ENCODE results near the gene PAN3.

Gene PAN3

GRCh38 chr13:28220166-28220565, 81.8 kb downstream of the PAN3 start:
- DNase-seq = no peak

GRCh38 chr13:28229522-28230411, 91.4 kb downstream of the PAN3 start:
- no peak for DNase-seq

GRCh38 chr13:28231642-28232041, 93.3 kb downstream of the PAN3 start:
- no peak for DNase-seq

GRCh38 chr13:28237944-28238343, 99.6 kb downstream of the PAN3 start:
- no peak for DNase-seq

GRCh38 chr13:28239374-28239773, 101.0 kb downstream of the PAN3 start:
- DNase-seq = no peak

GRCh38 chr13:28245465-28245864, 107.1 kb downstream of the PAN3 start:
- DNase-seq = no peak

GRCh38 chr13:28246891-28247290, 108.5 kb downstream of the PAN3 start:
- DNase-seq = no peak

- DNase-seq = no peak
Measured at GRCh38 chr13:28248080-28248479, 109.7 kb downstream of the PAN3 start.

GRCh38 chr13:28250542-28250941, 112.2 kb downstream of the PAN3 start:
- no peak for DNase-seq

- DNase-seq = no peak
Measured at GRCh38 chr13:28251466-28251865, 113.1 kb downstream of the PAN3 start.

GRCh38 chr13:28252547-28252946, 114.2 kb downstream of the PAN3 start:
- no peak for DNase-seq

GRCh38 chr13:28257305-28257704, 119.0 kb downstream of the PAN3 start:
- DNase-seq = no peak

- DNase-seq = no peak
Measured at GRCh38 chr13:28258417-28258816, 120.1 kb downstream of the PAN3 start.

GRCh38 chr13:28267497-28267896, 129.2 kb downstream of the PAN3 start:
- no peak for DNase-seq

GRCh38 chr13:28268800-28269223, 130.5 kb downstream of the PAN3 start:
- DNase-seq = no peak

GRCh38 chr13:28271056-28271840, 132.9 kb downstream of the PAN3 start:
- DNase-seq = no peak

- peak; percentile 0 for DNase-seq
Measured at GRCh38 chr13:28273919-28274318, 135.6 kb downstream of the PAN3 start.

- no peak for DNase-seq
Measured at GRCh38 chr13:28282451-28282850, 144.1 kb downstream of the PAN3 start.

- DNase-seq = no peak
Measured at GRCh38 chr13:28283600-28283999, 145.3 kb downstream of the PAN3 start.

GRCh38 chr13:28286263-28286662, 147.9 kb downstream of the PAN3 start:
- DNase-seq = no peak

- DNase-seq = no peak
Measured at GRCh38 chr13:28297341-28297740, 159.0 kb downstream of the PAN3 start.

- no peak for DNase-seq
Measured at GRCh38 chr13:28299916-28300315, 161.6 kb downstream of the PAN3 start.

- no peak for DNase-seq
Measured at GRCh38 chr13:28301839-28302238, 163.5 kb downstream of the PAN3 start.

GRCh38 chr13:28306325-28306724, 168.0 kb downstream of the PAN3 start:
- DNase-seq = no peak

Measured in DMS79 treated with DMSO at 0.1 percent for 48 hours (cell line).